Activated T-helper 17 cell treated with anti-CD3 and anti-CD28 coated beads, Interleukin-2, amount 50 U/mL, for 72 hours (primary cell): ENCODE results near the gene TXNDC11. TPM values are rescaled to one million over a fixed set of nuclear protein-coding genes. Genes with fewer than 3 reads are reported as not detected.

Experiments
- ATAC-seq: fragments of 150-1000 bp; cut with Tn5 transposase; replicated peaks from 2 replicates; pipeline ENCODE4 v1.10.0; 2021; ENCODE audit warnings: mild to moderate bottlenecking, moderate library complexity
- H3K27ac Mint-ChIP-seq: one replicate; pipeline ENCODE4 v1.8.0; 2022; ENCODE audit warnings: mixed read lengths
- H3K27me3 Mint-ChIP-seq: one replicate; pipeline ENCODE4 v1.8.0; 2022; ENCODE audit warnings: mixed read lengths
- H3K36me3 Mint-ChIP-seq: one replicate; pipeline ENCODE4 v1.8.0; 2022; ENCODE audit warnings: low read depth, mild to moderate bottlenecking, mixed read lengths
- H3K4me1 Mint-ChIP-seq: one replicate; pipeline ENCODE4 v1.8.0; 2022; ENCODE audit warnings: mixed read lengths
- H3K4me3 Mint-ChIP-seq: one replicate; pipeline ENCODE4 v1.8.0; 2022; ENCODE audit warnings: mild to moderate bottlenecking, mixed read lengths
- H3K9me3 Mint-ChIP-seq: one replicate; pipeline ENCODE4 v1.8.0; 2022; ENCODE audit warnings: mixed read lengths
- total RNA-seq, 2 donors: library from RNA; stranded (reverse); gene quantifications; one replicate each; pipeline ENCODE4 v1.2.3, GENCODE V29; 2022

The TXNDC11 gene
- total RNA-seq, 2 donors from 2014 or later: 33.8 to 38.6 TPM

GRCh38 chr16:11719171-11719570 is 23.5 kb downstream of the TXNDC11 start:
- no peak for ATAC-seq
- Mint-ChIP-seq H3K27ac (no peak overlapping the region), H3K4me3 (no peak overlapping the region), H3K36me3 (peaks cover 99% of the 10 kb centered on the region), H3K9me3 (no peaks in the 10 kb centered on the region), H3K27me3 (no peaks in the 10 kb centered on the region), H3K4me1 (peaks cover 9% of the 10 kb centered on the region)

DNA sequence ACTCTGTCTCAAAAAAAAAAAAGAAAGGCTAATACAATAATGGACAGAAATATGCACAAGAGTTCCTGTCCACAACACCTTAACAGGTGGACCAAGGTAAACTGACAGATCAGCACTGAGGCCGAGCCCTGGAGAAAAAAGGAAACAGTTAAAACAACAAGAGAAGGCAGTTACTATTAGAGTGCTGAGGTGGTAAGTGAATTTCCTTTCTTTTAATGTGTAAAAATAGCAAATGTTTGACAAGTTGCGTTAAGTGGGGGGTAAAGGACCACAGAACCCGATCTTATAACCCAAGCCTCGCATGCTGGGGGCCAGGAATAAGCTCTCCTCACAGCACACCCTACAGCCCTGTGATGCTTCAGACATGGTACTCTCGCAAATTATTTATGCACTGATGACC is 24.8 kb downstream of the TXNDC11 start:
- ATAC-seq: no peak
- Mint-ChIP-seq H3K27me3 (no peaks in the 10 kb centered on the region), H3K27ac (peak overlapping the region; percentile 54), H3K9me3 (no peaks in the 10 kb centered on the region), H3K4me1 (peaks cover 9% of the 10 kb centered on the region), H3K36me3 (peaks cover 99% of the 10 kb centered on the region), H3K4me3 (no peak overlapping the region)

DNA sequence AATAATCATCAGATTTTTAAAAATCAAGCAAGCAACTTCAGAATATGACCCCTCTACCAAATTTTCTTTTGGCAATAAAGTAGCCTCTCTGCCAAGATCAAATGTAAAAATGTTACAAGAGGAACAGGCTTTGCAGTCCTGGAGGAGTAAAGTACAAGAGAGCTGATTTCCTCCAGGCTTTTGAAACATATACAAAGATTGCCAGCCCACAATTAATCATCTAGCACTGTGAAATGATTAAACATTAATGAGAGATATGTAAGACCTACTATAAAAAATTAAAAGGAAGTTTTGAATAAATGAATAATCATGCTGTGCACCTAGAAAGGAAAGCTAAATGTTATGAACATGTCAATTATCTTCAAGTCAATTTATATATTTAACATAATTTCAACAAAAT is 26.3 kb downstream of the TXNDC11 start:
- H3K36me3 Mint-ChIP-seq: peaks cover 99% of the 10 kb centered on the region
- ATAC-seq: no peak
- H3K27ac Mint-ChIP-seq: peak overlapping the region; percentile 64
- no peak overlapping the region for H3K4me3 Mint-ChIP-seq
- H3K4me1 Mint-ChIP-seq: peaks cover 9% of the 10 kb centered on the region
- H3K27me3 Mint-ChIP-seq: no peaks in the 10 kb centered on the region
- no peaks in the 10 kb centered on the region for H3K9me3 Mint-ChIP-seq

DNA sequence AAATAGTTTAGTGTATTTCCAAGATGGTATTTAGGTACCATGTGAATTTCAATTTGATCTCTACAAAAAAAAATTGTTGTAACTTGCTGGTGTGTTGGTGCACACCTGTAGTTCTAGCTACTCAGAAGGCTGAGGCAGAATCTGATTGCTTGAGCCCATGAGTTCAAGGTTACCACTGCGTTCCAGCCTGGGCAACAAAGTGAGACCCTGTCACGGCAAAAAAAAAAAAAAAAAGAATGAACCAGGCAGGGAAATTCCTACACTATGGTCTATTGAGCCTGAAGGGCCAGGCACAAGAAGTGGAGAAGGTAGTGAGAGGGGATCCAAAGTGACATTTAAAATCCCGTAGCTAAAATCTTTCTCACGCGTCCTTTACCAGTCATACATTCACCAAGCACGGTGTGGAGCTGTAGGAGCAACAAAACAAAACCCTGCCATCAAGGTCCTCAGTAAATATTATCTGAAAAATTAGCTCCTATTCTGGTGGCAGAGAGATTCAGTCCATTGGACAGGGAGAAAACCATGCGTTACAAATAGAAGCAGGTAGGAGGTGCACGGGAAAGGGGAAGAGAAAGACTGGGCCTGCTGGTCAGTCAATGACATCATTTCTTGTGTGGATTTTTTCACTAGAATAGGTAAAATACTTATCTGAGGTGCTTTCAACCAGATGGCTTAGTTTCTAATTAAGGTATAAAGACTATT is 27.3 kb downstream of the TXNDC11 start:
- Mint-ChIP-seq H3K36me3 (peaks cover 99% of the 10 kb centered on the region), H3K27ac (no peak overlapping the region), H3K4me3 (no peak overlapping the region), H3K9me3 (no peaks in the 10 kb centered on the region), H3K27me3 (no peaks in the 10 kb centered on the region), H3K4me1 (peaks cover 9% of the 10 kb centered on the region)
- ATAC-seq: no peak

GRCh38 chr16:11712122-11712521 is 30.5 kb downstream of the TXNDC11 start:
- no peaks in the 10 kb centered on the region for H3K27me3 Mint-ChIP-seq
- H3K27ac Mint-ChIP-seq: no peak overlapping the region
- peaks cover 9% of the 10 kb centered on the region for H3K4me1 Mint-ChIP-seq
- no peak overlapping the region for H3K4me3 Mint-ChIP-seq
- no peak for ATAC-seq
- no peaks in the 10 kb centered on the region for H3K9me3 Mint-ChIP-seq
- peaks cover 94% of the 10 kb centered on the region for H3K36me3 Mint-ChIP-seq

DNA sequence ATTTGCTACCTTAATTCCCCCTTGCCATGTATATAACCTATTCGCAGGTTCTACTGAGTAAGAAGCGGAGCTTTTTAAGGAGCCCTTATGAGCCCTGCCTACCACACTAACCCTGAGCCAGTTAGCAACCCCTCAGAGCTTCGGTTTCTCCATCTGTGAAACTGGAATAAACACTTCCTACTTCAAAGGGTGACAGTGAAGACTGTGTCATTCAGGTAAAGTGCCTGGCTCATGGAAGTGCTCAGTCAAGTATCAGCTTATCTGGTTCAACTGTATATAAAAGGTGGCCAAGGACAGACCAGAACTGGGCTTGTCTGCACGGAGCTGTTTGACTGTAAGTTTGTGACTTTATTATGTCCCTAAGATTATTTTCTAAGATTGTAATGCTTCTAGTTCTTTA is 31.0 kb downstream of the TXNDC11 start:
- Mint-ChIP-seq H3K4me1 (peaks cover 6% of the 10 kb centered on the region), H3K9me3 (no peaks in the 10 kb centered on the region), H3K27ac (no peak overlapping the region), H3K4me3 (no peak overlapping the region), H3K36me3 (peaks cover 90% of the 10 kb centered on the region), H3K27me3 (no peaks in the 10 kb centered on the region)
- no peak for ATAC-seq

- no peaks in the 10 kb centered on the region for H3K9me3 Mint-ChIP-seq
- peaks cover 88% of the 10 kb centered on the region for H3K36me3 Mint-ChIP-seq
- no peak overlapping the region for H3K27ac Mint-ChIP-seq
- ATAC-seq: no peak
- no peaks in the 10 kb centered on the region for H3K27me3 Mint-ChIP-seq
- no peak overlapping the region for H3K4me3 Mint-ChIP-seq
- peaks cover 14% of the 10 kb centered on the region for H3K4me1 Mint-ChIP-seq
Observed at GRCh38 chr16:11708421-11708820, 34.2 kb downstream of the TXNDC11 start.

DNA sequence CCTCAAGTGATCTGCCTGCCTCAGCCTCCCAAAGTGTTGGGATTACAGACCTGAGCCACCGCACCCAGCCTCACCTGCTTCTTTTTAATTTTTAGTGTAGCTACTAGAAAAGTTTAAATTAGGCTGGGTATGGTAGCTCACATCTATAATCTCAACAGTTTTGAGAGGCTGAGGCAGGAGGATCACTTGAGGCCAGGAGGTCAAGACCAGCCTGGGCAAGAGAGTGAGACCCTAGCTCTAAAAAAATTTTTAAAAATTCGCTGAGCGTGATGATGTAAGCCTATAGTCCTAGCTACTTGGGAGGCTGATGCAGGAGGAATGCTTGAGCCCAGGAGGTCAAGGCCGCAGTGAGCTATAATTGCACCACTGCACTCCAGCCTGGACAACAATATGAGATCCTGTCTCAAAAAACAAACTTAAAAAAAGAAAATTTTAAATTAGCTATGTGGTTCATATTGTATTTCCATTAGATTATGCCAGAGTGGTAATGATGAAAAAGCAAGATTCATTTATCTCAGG is 34.9 kb downstream of the TXNDC11 start:
- no peaks in the 10 kb centered on the region for H3K9me3 Mint-ChIP-seq
- no peak overlapping the region for H3K4me3 Mint-ChIP-seq
- H3K36me3 Mint-ChIP-seq: peaks cover 88% of the 10 kb centered on the region
- no peak for ATAC-seq
- H3K27ac Mint-ChIP-seq: no peak overlapping the region
- H3K27me3 Mint-ChIP-seq: no peaks in the 10 kb centered on the region
- H3K4me1 Mint-ChIP-seq: peaks cover 19% of the 10 kb centered on the region

GRCh38 chr16:11706180-11706742 is 36.4 kb downstream of the TXNDC11 start:
- H3K27me3 Mint-ChIP-seq: no peaks in the 10 kb centered on the region
- H3K4me3 Mint-ChIP-seq: no peak overlapping the region
- no peak for ATAC-seq

GRCh38 chr16:11705311-11706025 is 37.2 kb downstream of the TXNDC11 start:
- no peak for ATAC-seq
- no peak overlapping the region for H3K27ac Mint-ChIP-seq
- H3K4me3 Mint-ChIP-seq: no peak overlapping the region
- peaks cover 19% of the 10 kb centered on the region for H3K4me1 Mint-ChIP-seq
- H3K36me3 Mint-ChIP-seq: peaks cover 83% of the 10 kb centered on the region
- no peaks in the 10 kb centered on the region for H3K9me3 Mint-ChIP-seq
- H3K27me3 Mint-ChIP-seq: no peaks in the 10 kb centered on the region

More at GRCh38 chr16:11706180-11706742, 36.4 kb downstream of the TXNDC11 start:
- no peaks in the 10 kb centered on the region for H3K9me3 Mint-ChIP-seq
- H3K4me1 Mint-ChIP-seq: peaks cover 19% of the 10 kb centered on the region
- peaks cover 83% of the 10 kb centered on the region for H3K36me3 Mint-ChIP-seq
- no peak overlapping the region for H3K27ac Mint-ChIP-seq

DNA sequence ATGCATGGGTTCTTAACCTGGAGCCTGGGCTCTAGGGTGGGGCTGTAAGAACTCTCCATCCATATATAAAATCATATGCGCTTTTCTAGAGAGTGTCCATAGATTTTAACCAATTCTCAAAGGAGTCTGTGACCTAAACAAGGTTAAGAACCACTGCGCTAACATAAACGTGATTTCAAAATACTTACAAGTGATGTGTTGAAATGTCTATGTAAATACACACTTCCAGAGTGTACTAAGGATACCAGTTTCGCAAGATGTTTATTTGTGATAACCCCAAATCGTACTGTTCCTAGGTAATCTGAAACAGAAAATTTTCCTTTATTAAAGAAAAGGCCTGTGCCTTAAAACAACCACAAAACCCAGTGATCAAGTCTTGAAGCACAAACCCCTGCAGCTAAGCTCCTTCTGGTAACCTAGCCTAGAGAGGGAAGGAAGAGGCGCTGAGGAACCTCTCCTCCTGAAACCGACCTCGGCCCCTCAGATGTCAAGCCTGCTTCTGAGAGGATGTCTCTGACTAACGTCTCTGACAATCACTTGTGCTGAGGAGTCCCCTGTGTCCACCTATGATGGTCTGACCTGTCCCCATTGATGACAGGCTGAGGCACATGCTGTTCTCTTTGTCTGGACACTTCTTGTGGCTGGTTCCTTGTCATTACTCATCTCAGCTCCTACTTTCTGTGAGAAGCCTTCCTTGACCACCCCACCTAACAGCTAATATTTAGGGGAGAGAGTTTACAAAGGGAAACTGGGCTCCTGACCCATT is 42.2 kb downstream of the TXNDC11 start:
- Mint-ChIP-seq H3K36me3 (peaks cover 92% of the 10 kb centered on the region), H3K9me3 (no peaks in the 10 kb centered on the region), H3K4me3 (no peak overlapping the region), H3K27ac (peak overlapping the region; percentile 2), H3K27me3 (no peaks in the 10 kb centered on the region), H3K4me1 (peaks cover 44% of the 10 kb centered on the region)
- ATAC-seq: no peak

GRCh38 chr16:11699234-11699894 is 43.3 kb downstream of the TXNDC11 start:
- no peak overlapping the region for H3K4me3 Mint-ChIP-seq
- H3K27me3 Mint-ChIP-seq: no peaks in the 10 kb centered on the region
- peak overlapping the region; percentile 13 for H3K27ac Mint-ChIP-seq
- peaks cover 41% of the 10 kb centered on the region for H3K4me1 Mint-ChIP-seq
- H3K36me3 Mint-ChIP-seq: peaks cover 94% of the 10 kb centered on the region
- no peaks in the 10 kb centered on the region for H3K9me3 Mint-ChIP-seq
- no peak for ATAC-seq

DNA sequence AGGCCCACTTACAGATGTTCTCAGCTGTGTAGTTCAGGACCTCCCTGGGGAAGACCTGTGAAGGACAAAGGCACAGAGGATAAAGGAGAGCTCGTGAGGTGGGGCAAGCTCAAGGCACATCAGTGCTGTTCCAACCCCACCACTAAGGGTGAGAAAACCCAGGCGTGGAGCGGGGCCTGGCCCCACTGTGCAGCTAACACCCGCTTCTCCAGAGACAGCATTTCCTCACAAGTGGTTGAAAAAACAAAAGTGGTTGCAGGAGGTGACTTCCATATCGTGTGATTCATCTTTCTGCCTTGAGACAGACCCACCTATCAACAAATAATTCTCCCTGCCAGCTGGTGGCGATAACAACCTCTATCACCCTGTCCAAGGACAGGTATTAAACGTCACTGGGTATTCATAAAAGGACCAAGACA is 44.4 kb downstream of the TXNDC11 start:
- H3K27ac Mint-ChIP-seq: peak overlapping the region; percentile 74
- no peaks in the 10 kb centered on the region for H3K9me3 Mint-ChIP-seq
- H3K4me3 Mint-ChIP-seq: peak overlapping the region; percentile 30
- peaks cover 32% of the 10 kb centered on the region for H3K4me1 Mint-ChIP-seq
- peak; percentile 67 for ATAC-seq
- H3K27me3 Mint-ChIP-seq: no peaks in the 10 kb centered on the region
- H3K36me3 Mint-ChIP-seq: peaks cover 94% of the 10 kb centered on the region

GRCh38 chr16:11697319-11697718 is 45.3 kb downstream of the TXNDC11 start:
- no peak overlapping the region for H3K4me3 Mint-ChIP-seq
- H3K27ac Mint-ChIP-seq: no peak overlapping the region
- H3K36me3 Mint-ChIP-seq: peaks cover 95% of the 10 kb centered on the region
- no peak for ATAC-seq
- H3K27me3 Mint-ChIP-seq: no peaks in the 10 kb centered on the region
- peaks cover 28% of the 10 kb centered on the region for H3K4me1 Mint-ChIP-seq
- no peaks in the 10 kb centered on the region for H3K9me3 Mint-ChIP-seq
